ENCODE results near the gene RELL1.

The RELL1 gene, protein sequence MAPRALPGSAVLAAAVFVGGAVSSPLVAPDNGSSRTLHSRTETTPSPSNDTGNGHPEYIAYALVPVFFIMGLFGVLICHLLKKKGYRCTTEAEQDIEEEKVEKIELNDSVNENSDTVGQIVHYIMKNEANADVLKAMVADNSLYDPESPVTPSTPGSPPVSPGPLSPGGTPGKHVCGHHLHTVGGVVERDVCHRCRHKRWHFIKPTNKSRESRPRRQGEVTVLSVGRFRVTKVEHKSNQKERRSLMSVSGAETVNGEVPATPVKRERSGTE

DNA sequence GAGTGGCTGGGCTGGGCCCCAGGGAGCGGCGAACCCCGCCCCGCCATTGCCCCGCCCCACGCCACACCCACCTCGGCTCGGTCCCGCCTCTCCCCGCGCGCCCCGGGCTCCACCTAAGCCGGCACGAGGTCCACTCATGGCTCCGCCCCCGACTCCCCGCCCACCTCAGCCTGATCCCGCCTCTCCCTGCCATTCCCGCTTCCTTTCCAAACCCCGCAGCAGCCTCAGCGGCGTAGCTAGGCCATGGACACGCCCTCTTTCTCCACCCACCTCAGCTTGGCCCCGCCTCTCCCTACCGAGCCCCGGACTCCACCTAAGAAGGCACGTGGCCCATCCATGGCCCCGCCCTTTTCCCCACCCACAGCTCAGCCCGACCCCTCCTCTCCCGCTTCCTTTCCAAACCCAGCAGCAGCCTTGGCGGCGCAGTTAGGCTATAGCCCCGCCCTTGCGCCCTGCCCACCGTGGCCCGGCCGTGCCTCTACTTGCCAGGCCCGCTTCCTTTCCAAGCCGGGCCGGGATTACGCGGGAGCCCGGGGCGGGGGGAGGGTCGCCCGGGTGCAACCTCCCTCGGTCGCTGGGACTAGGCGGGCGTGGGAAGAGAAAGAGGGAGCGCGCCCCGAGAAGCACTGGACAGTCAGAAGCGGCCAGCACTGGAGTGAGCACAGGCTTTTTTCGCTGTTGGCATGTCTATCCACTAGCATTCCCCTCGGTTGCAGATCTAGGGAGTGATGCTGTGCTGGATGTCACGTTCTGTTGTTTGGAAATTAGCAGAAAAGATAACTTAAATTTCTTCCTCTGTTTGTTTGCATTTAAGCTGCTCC is at the start of gene RELL1:
RELL1 (minus strand) TSS at position 4 of the 821 bp plus-strand sequence. CDS start 89 bp downstream, outside the sequence.
- DNase-seq = peak; percentile 80 to 100 (median 100)

GRCh38 chr4:37735578-37735977 is 49.4 kb upstream of the RELL1 start:
- no peak for DNase-seq

DNA sequence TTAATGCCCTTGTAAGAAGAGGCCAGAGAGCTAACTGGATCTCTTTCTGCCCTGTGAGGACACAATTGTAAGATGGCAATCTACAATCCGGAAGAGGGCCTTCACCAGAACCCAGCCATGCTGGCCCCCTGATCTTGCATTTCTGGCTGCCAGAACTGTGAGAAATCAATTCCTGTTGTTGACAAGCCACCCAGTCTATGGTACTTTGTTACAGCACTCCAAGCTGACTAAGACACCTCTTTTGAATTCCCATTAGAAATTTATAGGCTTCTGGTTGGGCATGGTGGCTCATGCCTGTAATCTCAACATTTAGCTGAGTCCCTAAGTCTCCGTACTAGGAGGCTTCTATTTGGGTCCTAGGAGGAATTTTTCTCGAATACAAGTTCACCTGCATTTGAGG is 48.8 kb upstream of the RELL1 start:
- no peak for DNase-seq

DNA sequence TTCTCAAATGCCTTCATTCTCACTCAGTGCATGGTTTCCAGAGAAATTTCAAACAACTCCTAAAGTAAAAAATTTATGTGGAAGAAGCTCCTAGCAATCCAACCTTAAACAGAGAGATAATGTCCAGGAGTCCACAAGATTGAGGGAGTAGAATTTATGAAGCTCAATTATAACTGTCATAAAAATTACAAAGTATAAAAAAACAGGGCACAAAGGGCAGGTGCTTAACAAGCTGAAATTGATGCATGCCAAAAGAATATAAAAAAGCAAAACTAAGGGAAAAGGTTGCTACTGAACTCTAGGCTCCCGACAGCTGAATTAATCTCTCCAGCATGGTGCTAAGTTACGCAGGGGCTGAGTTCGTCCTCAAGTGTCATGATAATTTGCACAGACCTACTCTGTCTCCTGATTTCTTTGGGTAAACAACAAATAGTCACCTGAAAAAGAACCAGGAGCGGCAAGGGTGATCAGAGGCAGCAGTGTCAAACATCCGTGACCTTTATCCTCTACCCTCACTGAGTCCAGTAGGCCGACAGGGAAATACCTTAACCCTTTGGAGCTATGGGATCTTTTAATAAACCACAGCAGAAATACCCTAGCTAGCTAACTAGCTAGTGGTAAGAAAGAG is 47.2 kb upstream of the RELL1 start:
- no peak for DNase-seq

GRCh38 chr4:37732526-37733186 is 46.5 kb upstream of the RELL1 start:
- no peak for DNase-seq

GRCh38 chr4:37729649-37730004 is 43.5 kb upstream of the RELL1 start:
- DNase-seq = no peak

GRCh38 chr4:37728064-37728463 is 41.9 kb upstream of the RELL1 start:
- no peak for DNase-seq

GRCh38 chr4:37727635-37728034 is 41.5 kb upstream of the RELL1 start:
- DNase-seq = no peak

- no peak for DNase-seq
These were observed 40.5 kb upstream of the RELL1 start for GRCh38 chr4:37726666-37727065.

GRCh38 chr4:37725718-37726117 is 39.5 kb upstream of the RELL1 start:
- DNase-seq = no peak

DNA sequence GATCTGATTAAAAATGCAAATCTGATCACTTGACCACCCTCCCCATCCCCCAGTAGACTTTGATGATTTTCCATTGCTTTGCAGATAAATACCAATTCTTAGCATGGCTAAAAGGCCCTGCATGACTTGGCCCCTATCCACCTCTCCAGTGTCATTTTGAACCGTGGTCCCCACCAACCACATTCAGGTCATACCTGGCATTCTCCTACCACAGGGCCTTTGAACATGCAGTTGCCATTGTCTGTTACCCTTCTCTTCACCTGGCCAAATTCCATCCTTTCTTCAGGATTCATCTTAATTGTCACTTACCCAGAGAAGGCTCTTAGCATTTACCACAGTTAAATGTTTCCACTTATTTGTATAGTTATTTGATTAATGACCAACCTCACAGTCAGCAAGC is 36.9 kb upstream of the RELL1 start:
- no peak for DNase-seq

DNA sequence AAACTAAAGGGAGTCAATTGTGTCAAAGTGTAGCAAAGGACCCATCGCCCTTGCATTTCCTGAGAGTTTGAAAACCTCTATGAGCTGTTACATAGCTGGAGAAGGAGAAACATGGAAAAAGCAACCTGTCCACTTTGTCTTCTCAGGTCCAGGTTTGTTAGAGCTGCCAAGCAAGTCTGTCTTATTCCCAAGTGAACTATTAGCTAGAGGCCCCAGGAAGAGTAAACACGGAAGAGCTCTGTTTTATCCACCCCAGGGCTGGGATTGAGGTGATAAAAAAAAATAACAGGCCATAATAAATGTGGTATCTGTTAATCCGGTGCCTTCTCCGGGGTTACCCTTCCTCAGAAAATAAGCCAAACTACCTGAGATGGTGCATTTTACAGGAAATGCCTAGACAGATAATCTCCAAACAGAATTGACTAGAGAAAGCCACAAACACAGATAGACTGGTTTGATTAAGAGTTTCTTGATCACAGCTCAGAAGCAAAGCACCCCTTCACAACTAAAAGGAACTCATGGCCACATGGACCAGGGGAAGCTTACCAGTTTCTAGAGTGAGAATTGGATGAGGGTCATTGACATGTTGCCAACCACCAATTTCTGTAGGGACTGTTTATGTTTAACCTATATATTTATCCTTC is 35.9 kb upstream of the RELL1 start:
- DNase-seq = no peak

DNA sequence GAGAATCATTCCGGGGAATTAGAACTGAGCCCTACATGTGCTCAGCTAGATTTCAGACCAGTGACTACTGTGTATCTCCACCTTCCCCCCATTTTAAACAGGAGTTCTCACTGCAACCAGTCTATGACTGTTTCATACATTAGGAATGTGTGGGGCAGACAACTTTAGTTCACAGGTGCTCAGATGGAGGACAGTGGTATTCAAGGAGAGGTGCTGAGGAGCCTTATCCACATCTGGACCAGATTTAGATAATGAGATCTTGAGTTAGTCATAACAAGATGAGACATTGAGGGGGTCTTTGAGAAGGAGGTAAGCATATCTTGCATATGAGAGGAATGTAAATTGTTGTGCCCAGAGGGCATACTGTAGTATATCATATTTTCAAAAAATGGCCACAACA is 32.8 kb upstream of the RELL1 start:
- DNase-seq = no peak

GRCh38 chr4:37717576-37717975 is 31.4 kb upstream of the RELL1 start:
- DNase-seq = peak in 1 of 51 donors; percentile 4

DNA sequence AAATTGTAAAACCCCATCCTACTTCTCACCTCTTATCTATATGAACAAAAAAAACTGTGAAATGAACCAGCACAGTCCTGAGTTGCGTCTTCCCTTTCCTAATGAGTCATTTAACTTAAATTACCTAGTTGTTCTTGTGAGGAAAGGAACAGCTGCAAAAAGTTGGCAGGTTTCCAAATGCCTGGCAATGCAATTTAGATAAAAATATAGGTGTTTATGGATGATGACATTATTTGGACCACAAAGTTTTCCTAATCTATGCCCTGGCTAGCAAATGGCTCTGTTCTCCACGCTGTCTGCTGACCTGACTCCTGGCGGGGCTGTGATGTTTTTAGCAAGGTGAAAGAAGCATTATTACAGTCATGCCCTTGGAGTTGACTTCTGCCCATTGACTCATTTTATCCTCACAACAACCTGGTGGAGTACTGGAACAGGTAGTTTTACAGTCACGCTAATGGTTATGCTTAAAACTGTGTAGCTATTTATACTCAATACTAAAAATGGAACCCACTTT is 29.8 kb upstream of the RELL1 start:
- DNase-seq = peak in 1 of 51 donors; percentile 1

DNA sequence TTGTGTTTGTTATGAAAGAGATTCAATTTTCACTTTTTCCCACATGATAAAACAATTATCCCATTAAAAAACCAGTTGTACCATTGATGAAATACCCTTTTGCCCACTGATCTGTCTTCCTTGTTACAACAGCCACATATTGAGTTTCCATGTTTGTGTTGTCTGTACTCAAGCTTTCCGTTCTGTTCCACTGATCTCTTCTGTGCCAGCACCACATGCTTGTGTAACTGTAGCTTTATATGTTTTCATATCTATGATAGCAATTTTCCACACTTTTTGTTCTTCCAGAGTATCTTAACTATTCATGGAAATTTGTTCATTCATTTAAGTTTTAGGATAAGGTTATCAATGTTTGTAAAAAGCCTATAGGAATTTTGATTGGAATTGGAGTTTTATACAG is 24.3 kb upstream of the RELL1 start:
- no peak for DNase-seq

GRCh38 chr4:37706032-37706431 is 19.9 kb upstream of the RELL1 start:
- DNase-seq = no peak

GRCh38 chr4:37705571-37705970 is 19.4 kb upstream of the RELL1 start:
- no peak for DNase-seq

- DNase-seq = no peak
These were observed 13.8 kb upstream of the RELL1 start for GRCh38 chr4:37699868-37700481.

- DNase-seq = no peak
These were observed 11.4 kb upstream of the RELL1 start for GRCh38 chr4:37697566-37697965.

All from hypothalamus (tissue), 51 donors.